Measurements from ENCODE around the gene GRID2.

GRID2 gene

GRCh38 chr4:92516450-92516849 lies 212.7 kb downstream of the GRID2 start:
- DNase-seq (ENCODE audit: low spot score), result no peak
- in situ Hi-C loops (cut with MboI; ENCODE audit: low sequenced_read_pairs, unreplicated experiment), result no loop called here
- no peak for TF ChIP-seq CTCF (IDR thresholded peaks at IDR 0.05; ENCODE audit: borderline replicate concordance, control extremely low read depth, extremely low read depth, insufficient read depth, missing control alignments)

GRCh38 chr4:92519727-92520126 lies 216.0 kb downstream of the GRID2 start:
- no peak for DNase-seq (ENCODE audit: low spot score)
- no peak for TF ChIP-seq CTCF (IDR thresholded peaks at IDR 0.05; ENCODE audit: borderline replicate concordance, control extremely low read depth, extremely low read depth, insufficient read depth, missing control alignments)
- in situ Hi-C loops (cut with MboI; ENCODE audit: low sequenced_read_pairs, unreplicated experiment), result no loop called here

GRCh38 chr4:92520563-92520962 lies 216.8 kb downstream of the GRID2 start:
- in situ Hi-C loops (cut with MboI; ENCODE audit: low sequenced_read_pairs, unreplicated experiment), result no loop called here
- no peak for DNase-seq (ENCODE audit: low spot score)
- no peak for TF ChIP-seq CTCF (IDR thresholded peaks at IDR 0.05; ENCODE audit: borderline replicate concordance, control extremely low read depth, extremely low read depth, insufficient read depth, missing control alignments)

GRCh38 chr4:92521941-92522340 lies 218.2 kb downstream of the GRID2 start:
- TF ChIP-seq CTCF (IDR thresholded peaks at IDR 0.05; ENCODE audit: borderline replicate concordance, control extremely low read depth, extremely low read depth, insufficient read depth, missing control alignments), result no peak
- no peak for DNase-seq (ENCODE audit: low spot score)
- in situ Hi-C loops (cut with MboI; ENCODE audit: low sequenced_read_pairs, unreplicated experiment), result no loop called here

GRCh38 chr4:92522356-92522755 lies 218.6 kb downstream of the GRID2 start:
- DNase-seq (ENCODE audit: low spot score), result no peak
- in situ Hi-C loops (cut with MboI; ENCODE audit: low sequenced_read_pairs, unreplicated experiment), result no loop called here
- TF ChIP-seq CTCF (IDR thresholded peaks at IDR 0.05; ENCODE audit: borderline replicate concordance, control extremely low read depth, extremely low read depth, insufficient read depth, missing control alignments), result no peak

- DNase-seq (ENCODE audit: low spot score), result no peak
- no peak for TF ChIP-seq CTCF (IDR thresholded peaks at IDR 0.05; ENCODE audit: borderline replicate concordance, control extremely low read depth, extremely low read depth, insufficient read depth, missing control alignments)
- in situ Hi-C loops (cut with MboI; ENCODE audit: low sequenced_read_pairs, unreplicated experiment), result no loop called here
These were observed 220.4 kb downstream of the GRID2 start for GRCh38 chr4:92524131-92524530.

GRCh38 chr4:92528541-92528940 lies 224.8 kb downstream of the GRID2 start:
- in situ Hi-C loops (cut with MboI; ENCODE audit: low sequenced_read_pairs, unreplicated experiment), result no loop called here
- TF ChIP-seq CTCF (IDR thresholded peaks at IDR 0.05; ENCODE audit: borderline replicate concordance, control extremely low read depth, extremely low read depth, insufficient read depth, missing control alignments), result no peak
- no peak for DNase-seq (ENCODE audit: low spot score)
